SU-DHL-6 (cell line): ENCODE results near the gene HOXA10.

Experiments
- H2AFZ ChIP-seq: fragments of 200-600 bp; sonication (generic); 2 replicates; pipeline ENCODE4 v1.6.1; 2014; ENCODE audit warnings: low read depth, mild to moderate bottlenecking, moderate library complexity, mixed read lengths, antibody characterized with exemption, low read length; ENCODE audit not compliant: severe bottlenecking
- H3F3A ChIP-seq: fragments of 200-600 bp; shearing (Covaris generic); 2 replicates; pipeline ENCODE4 v1.6.0; 2016; ENCODE audit warnings: antibody characterized with exemption, mild to moderate bottlenecking; ENCODE audit not compliant: insufficient read depth
- H3K27ac ChIP-seq: fragments of 200-600 bp; sonication (generic); 2 replicates; pipeline ENCODE4 v1.5.1; 2016; ENCODE audit warnings: low read depth, mild to moderate bottlenecking, low read length, moderate library complexity, mixed read lengths
- H3K27me3 ChIP-seq: fragments of 200-600 bp; sonication (generic), shearing (Covaris generic); 2 replicates; pipeline ENCODE4 v1.6.0; 2014; ENCODE audit warnings: mild to moderate bottlenecking, low read length
- H3K36me3 ChIP-seq: fragments of 200-600 bp; sonication (generic); 2 replicates; pipeline ENCODE4 v1.6.1; 2014; ENCODE audit warnings: mild to moderate bottlenecking, low read length, mixed read lengths
- H3K4me2 ChIP-seq: fragments of 300-600, 200-600 bp; shearing (Covaris generic), sonication (generic); 2 replicates; pipeline ENCODE4 v1.6.0; 2014; ENCODE audit warnings: low read length, low read depth, mild to moderate bottlenecking; ENCODE audit not compliant: poor library complexity, severe bottlenecking
- H3K4me3 ChIP-seq: fragments of 200-600 bp; sonication (generic); 2 replicates; pipeline ENCODE4 v1.5.1; 2014; ENCODE audit warnings: antibody characterized with exemption, low read length, mild to moderate bottlenecking, mixed read lengths; ENCODE audit not compliant: insufficient read depth, poor library complexity, severe bottlenecking
- H3K79me2 ChIP-seq: fragments of 200-600 bp; sonication (generic); 2 replicates; pipeline ENCODE4 v1.6.1; 2014; ENCODE audit warnings: mild to moderate bottlenecking, low read length, moderate library complexity; ENCODE audit not compliant: insufficient read depth
- H3K9ac ChIP-seq: fragments of 200-600 bp; sonication (generic); 2 replicates; pipeline ENCODE4 v1.7.0; 2014; ENCODE audit warnings: mild to moderate bottlenecking, low read length
- H3K9me2 ChIP-seq: fragments of 200-600 bp; sonication (generic); replicated peaks from 2 replicates; pipeline ENCODE4 v1.6.1; 2014; ENCODE audit warnings: low read length; ENCODE audit not compliant: insufficient read depth
- H3K9me3 ChIP-seq: fragments of 200-600 bp; sonication (generic); 2 replicates; pipeline ENCODE4 v1.6.1; 2014; ENCODE audit warnings: low read length, mixed read lengths; ENCODE audit not compliant: insufficient read depth
- H4K20me1 ChIP-seq: fragments of 200-600 bp; sonication (generic); 2 replicates; pipeline ENCODE4 v1.6.1; 2014; ENCODE audit warnings: low read depth, mild to moderate bottlenecking, antibody characterized with exemption, low read length, moderate library complexity, mixed read lengths
- EZH2phosphoT487 ChIP-seq: fragments of 200-600 bp; sonication (generic), shearing (Covaris generic); conservative IDR thresholded peaks from 2 replicates; pipeline ENCODE4 v1.6.1; 2018; ENCODE audit warnings: mild to moderate bottlenecking, antibody characterized with exemption, low read length, moderate library complexity, mixed read lengths
- TF ChIP-seq, protein P1 (sequence below): fragments of 200-600 bp; sonication (generic); IDR thresholded peaks from one replicate; pipeline ENCODE4 v1.5.1; 2017; ENCODE audit warnings: antibody characterized with exemption, mild to moderate bottlenecking, low read length, moderate library complexity; ENCODE audit not compliant: insufficient read depth, poor library complexity, severe bottlenecking

HOXA10 gene

DNA sequence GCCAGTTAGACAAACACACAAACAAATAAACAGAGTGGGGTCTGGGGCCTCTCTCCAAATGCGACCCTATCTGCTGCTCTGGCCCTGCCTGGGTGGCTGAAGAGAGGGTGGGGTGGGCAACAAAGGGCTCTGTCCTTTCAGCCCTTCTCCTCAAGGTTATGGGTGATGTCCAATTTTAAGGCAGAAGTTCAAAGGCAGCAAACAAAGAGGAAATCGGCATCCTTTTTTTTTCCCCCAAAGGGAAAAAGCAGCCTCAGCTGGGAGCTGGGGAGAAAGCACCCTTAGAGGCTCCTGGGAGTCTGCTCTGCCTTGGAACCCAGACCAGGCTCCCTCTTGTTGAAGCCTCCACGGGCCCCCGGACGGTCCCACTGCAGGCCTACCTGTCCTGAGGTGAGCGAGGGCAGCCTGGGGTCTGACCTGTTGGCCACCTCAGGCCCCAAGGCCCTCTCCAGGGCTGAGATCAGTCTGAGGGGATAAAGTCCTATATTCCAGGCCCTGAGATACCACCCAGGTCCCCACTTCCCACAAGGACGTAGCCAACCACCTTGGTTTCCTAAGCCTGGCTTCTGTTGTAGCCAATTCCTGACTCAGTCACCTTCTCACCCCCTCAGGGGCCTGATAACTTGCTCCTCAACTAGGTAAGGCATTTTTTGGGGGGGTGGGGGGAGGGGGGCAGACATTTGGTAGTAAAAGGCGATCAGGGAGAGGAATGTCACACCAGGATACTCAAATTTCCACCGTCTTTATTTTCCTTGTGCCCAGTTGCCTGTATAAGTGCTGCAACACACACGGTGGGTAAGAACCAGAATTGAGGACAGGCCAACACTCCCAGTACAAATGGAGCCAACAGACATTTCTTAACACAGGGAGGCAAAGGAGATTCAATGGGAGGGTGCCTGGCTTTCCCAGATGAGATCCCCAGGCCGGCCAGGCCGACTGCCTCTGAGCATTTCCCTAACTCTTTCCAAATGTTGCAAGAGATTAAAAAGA lies 6.6 kb upstream of the HOXA10 start:
- H3K4me2 ChIP-seq = no peak overlapping the region
- TF ChIP-seq, protein P1, sequence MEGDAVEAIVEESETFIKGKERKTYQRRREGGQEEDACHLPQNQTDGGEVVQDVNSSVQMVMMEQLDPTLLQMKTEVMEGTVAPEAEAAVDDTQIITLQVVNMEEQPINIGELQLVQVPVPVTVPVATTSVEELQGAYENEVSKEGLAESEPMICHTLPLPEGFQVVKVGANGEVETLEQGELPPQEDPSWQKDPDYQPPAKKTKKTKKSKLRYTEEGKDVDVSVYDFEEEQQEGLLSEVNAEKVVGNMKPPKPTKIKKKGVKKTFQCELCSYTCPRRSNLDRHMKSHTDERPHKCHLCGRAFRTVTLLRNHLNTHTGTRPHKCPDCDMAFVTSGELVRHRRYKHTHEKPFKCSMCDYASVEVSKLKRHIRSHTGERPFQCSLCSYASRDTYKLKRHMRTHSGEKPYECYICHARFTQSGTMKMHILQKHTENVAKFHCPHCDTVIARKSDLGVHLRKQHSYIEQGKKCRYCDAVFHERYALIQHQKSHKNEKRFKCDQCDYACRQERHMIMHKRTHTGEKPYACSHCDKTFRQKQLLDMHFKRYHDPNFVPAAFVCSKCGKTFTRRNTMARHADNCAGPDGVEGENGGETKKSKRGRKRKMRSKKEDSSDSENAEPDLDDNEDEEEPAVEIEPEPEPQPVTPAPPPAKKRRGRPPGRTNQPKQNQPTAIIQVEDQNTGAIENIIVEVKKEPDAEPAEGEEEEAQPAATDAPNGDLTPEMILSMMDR = no peak
- no peak for TF ChIP-seq EZH2phosphoT487

DNA sequence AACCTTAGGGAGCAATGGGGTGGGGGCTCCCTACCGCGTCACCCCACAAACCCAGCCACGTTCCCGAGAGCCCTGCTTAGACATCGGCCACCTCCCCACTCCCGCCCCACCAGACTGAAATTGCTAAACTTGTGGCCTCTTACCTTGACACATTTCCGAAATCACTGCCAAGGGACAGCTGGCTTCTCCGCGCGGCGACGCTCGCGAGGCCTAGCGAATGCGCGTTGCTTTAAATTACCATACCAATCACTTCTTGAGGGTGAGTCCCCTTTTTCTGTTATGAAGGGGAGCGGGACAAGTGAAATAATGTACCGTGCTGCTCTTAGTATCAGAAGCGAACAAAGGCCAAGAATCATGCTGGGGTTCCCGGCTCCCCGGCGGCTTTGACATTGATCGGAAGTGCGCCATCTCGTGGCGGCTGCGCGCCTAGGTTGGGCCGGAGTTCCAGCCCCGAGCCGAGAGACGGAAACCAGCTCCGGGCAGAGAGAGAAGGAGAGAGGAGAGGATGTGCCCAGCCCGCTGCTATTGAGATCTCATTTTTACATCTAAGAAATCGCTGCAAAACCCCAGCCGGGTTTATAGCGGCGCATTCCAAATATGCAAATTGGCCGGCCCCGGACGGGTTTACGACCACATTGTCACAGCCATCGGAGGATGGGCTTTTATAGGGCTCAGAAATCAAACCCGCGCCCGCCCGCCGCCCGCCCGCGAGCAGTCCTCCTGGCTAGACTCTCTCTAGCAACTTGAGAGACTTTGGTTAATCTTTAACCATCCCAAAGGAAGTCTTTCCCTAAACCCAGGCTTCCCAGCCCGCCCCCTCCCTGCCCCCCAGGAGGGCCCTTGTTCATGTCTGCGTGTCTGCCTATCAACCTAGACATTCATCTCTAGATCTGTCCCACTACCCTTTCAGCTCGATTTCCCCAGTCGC lies 5.6 kb upstream of the HOXA10 start:
- Histone ChIP-seq H3F3A (no peaks in the 10 kb centered on the region), H3K27ac (no peak overlapping the region), H2AFZ (no peak overlapping the region), H3K9me2 (no peaks in the 10 kb centered on the region), H3K36me3 (no peaks in the 10 kb centered on the region), H3K9me3 (no peaks in the 10 kb centered on the region), H3K79me2 (no peaks in the 10 kb centered on the region), H4K20me1 (no peaks in the 10 kb centered on the region), H3K4me2 (peak overlapping the region; percentile 34), H3K9ac (no peak overlapping the region), H3K27me3 (no peaks in the 10 kb centered on the region), H3K4me3 (no peak overlapping the region)
- TF ChIP-seq, protein P1 = peak; percentile 99
- no peak for TF ChIP-seq EZH2phosphoT487

More for the DNA sequence above, 6.6 kb upstream of the HOXA10 start:
- Histone ChIP-seq H3K27me3 (no peaks in the 10 kb centered on the region), H2AFZ (no peak overlapping the region), H3K4me3 (no peak overlapping the region), H3F3A (no peaks in the 10 kb centered on the region), H3K27ac (no peak overlapping the region), H3K9me3 (no peaks in the 10 kb centered on the region), H3K79me2 (no peaks in the 10 kb centered on the region), H4K20me1 (no peaks in the 10 kb centered on the region), H3K9ac (no peak overlapping the region), H3K36me3 (no peaks in the 10 kb centered on the region), H3K9me2 (no peaks in the 10 kb centered on the region)

DNA sequence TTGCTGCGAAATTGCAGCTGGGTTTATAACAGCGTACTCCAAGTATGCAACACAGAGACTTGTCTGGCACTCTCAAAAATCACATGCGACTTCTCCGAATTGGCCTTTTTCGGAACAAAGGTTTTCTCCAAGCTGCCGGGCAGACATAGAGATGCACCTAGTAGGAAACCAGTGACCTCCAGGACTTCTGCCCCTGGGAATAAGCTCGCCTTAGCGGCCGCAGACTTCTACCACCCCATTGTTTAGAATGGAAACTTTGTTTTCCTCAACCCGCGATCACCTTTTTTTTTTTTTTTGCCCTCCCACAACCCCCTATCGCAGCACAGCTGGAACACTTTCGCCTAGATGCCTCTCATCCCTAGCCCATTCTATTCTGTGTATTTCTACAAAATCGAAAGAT lies 4.9 kb upstream of the HOXA10 start:
- H3K9ac ChIP-seq = no peak overlapping the region
- no peaks in the 10 kb centered on the region for H3K79me2 ChIP-seq
- no peaks in the 10 kb centered on the region for H3K27me3 ChIP-seq
- no peaks in the 10 kb centered on the region for H3K36me3 ChIP-seq
- H3K9me2 ChIP-seq = no peaks in the 10 kb centered on the region
- no peaks in the 10 kb centered on the region for H3K9me3 ChIP-seq
- no peak overlapping the region for H3K27ac ChIP-seq
- H2AFZ ChIP-seq = no peak overlapping the region
- TF ChIP-seq EZH2phosphoT487 = no peak
- TF ChIP-seq, protein P1 = no peak
- no peaks in the 10 kb centered on the region for H3F3A ChIP-seq
- H4K20me1 ChIP-seq = no peaks in the 10 kb centered on the region
- H3K4me3 ChIP-seq = no peak overlapping the region
- H3K4me2 ChIP-seq = no peak overlapping the region
